GM12801 (cell line): ENCODE measurements around the gene MPHOSPH9.

Experiments used
- CTCF ChIP-seq: IDR thresholded peaks from one replicate; pipeline ENCODE4 v1.5.1; 2011; ENCODE audit warnings: control low read depth; ENCODE audit not compliant: insufficient read length; ENCODE audit errors: extremely low read depth

The MPHOSPH9 gene

GRCh38 chr12:123118497-123118896 is 114.4 kb downstream of the MPHOSPH9 start:
- TF ChIP-seq CTCF = no peak

GRCh38 chr12:123115409-123116121 is 117.4 kb downstream of the MPHOSPH9 start:
- TF ChIP-seq CTCF = no peak

- no peak for TF ChIP-seq CTCF
These were observed 118.4 kb downstream of the MPHOSPH9 start for GRCh38 chr12:123114304-123115083.

GRCh38 chr12:123113026-123113425 is 119.9 kb downstream of the MPHOSPH9 start:
- TF ChIP-seq CTCF = no peak

- no peak for TF ChIP-seq CTCF
These were observed 121.3 kb downstream of the MPHOSPH9 start for GRCh38 chr12:123111498-123112165.

GRCh38 chr12:123109319-123109772 is 123.6 kb downstream of the MPHOSPH9 start:
- TF ChIP-seq CTCF = no peak

- TF ChIP-seq CTCF = no peak
These were observed 124.3 kb downstream of the MPHOSPH9 start for GRCh38 chr12:123108682-123109066.
